Measurements from ENCODE around the gene TCHH. TPM values are rescaled to one million over a fixed set of nuclear protein-coding genes. Genes with fewer than 3 reads are reported as not detected.
A peak's percentile ranks its signal among the peaks of the same experiment; 100 is the strongest.
"Not testable (repeated sequence)": the region's sequence is repeated elsewhere in the genome, so short reads cannot be mapped to it uniquely, and the experiment has no call there.

The TCHH gene
- total RNA-seq, 1 experiment from 2014 or later = not detected

GRCh38 chr1:152107031-152107983 is 7.9 kb downstream of the TCHH start:
- DNase-seq = peak; percentile 28
- no peak overlapping the region for H3K4me3 ChIP-seq (ENCODE audit: insufficient read depth, low read depth, low read length)
- peaks cover 67% of the 10 kb centered on the region for H3K27me3 ChIP-seq (ENCODE audit: control insufficient read depth, insufficient read depth, low read length)
- H3K36me3 ChIP-seq (replicated peaks; ENCODE audit: control insufficient read depth, insufficient read depth, low read length) = no peaks in the 10 kb centered on the region

GRCh38 chr1:152104854-152105253 is 10.4 kb downstream of the TCHH start:
- Histone ChIP-seq H3K27me3 (ENCODE audit: control insufficient read depth, insufficient read depth, low read length) (peaks cover 45% of the 10 kb centered on the region), H3K4me3 (ENCODE audit: insufficient read depth, low read depth, low read length) (no peak overlapping the region), H3K36me3 (replicated peaks; ENCODE audit: control insufficient read depth, insufficient read depth, low read length) (no peaks in the 10 kb centered on the region)
- no peak for DNase-seq

GRCh38 chr1:152096931-152097330 is 18.3 kb downstream of the TCHH start:
- H3K27me3 ChIP-seq (ENCODE audit: control insufficient read depth, insufficient read depth, low read length) = no peaks in the 10 kb centered on the region; the same call in 1 of the 2 replicates
- no peak for DNase-seq
- H3K4me3 ChIP-seq (ENCODE audit: insufficient read depth, low read depth, low read length) = no peak overlapping the region
- H3K36me3 ChIP-seq (replicated peaks; ENCODE audit: control insufficient read depth, insufficient read depth, low read length) = no peaks in the 10 kb centered on the region

DNA sequence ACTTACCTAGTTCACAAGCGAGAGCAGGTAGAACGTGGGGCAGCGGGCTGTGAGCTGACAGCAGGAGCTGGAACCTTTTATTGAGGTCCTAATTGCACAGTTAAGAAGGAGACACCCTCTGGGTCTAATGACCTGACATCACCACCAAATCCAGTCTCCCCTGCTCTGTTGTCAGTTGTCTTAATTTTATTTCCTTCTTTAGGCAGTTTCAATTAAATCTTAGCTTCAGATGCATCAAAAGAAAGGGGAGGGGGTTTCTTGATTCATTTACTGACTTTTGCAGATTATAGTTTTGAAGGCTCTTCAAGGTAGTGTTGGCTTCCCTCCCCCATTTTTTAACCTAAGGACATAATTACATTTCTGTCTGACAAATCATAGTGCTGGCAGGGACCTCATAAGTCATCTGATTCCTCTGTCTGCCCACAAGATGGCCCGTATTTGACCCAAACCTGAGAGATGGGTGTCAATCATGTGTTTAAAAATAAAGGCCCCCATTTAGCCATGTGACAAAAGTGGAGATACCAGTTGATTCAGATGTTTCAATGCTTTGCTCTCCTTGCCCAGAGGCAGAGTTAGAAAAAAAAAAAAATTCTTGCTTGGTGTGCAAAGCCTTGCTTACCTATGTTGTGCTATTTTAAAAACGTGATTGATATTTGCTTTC is 26.1 kb downstream of the TCHH start, which contains the start of gene TCHHL1:
TSS of gene TCHHL1 (minus strand) at position 51 of the 661 bp plus-strand sequence. CDS start 921 bp downstream, outside the sequence.
- Histone ChIP-seq H3K27me3 (ENCODE audit: control insufficient read depth, insufficient read depth, low read length) (no peaks in the 10 kb centered on the region; the same call in 1 of the 2 replicates), H3K36me3 (replicated peaks; ENCODE audit: control insufficient read depth, insufficient read depth, low read length) (no peaks in the 10 kb centered on the region), H3K4me3 (ENCODE audit: insufficient read depth, low read depth, low read length) (no peak within 1 kb of the TSS)
- no peak for DNase-seq

DNA sequence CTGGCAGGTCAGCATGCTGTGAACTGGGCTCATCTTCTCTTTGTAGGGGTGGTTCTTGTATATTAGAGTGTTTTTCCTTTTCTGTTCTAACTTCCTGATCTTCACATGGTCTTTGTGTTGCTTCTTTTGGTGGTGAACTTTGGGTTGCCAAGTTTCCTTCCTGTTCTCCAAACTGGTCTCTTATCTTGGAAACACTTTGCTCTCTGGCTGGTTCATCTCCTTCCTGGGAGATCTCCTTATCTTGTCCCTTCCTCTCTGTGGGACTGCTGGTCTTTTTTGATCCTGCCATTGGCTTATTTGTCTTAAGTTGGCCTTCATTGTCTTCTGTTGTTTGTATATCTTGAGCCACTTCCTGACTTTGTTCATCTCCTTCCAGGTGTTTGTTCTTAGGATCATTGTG is 28.5 kb downstream of the TCHH start:
- Histone ChIP-seq H3K36me3 (replicated peaks; ENCODE audit: control insufficient read depth, insufficient read depth, low read length) (no peaks in the 10 kb centered on the region), H3K4me3 (ENCODE audit: insufficient read depth, low read depth, low read length) (no peak overlapping the region), H3K27me3 (ENCODE audit: control insufficient read depth, insufficient read depth, low read length) (no peaks in the 10 kb centered on the region; the same call in 1 of the 2 replicates)
- DNase-seq = no peak

GRCh38 chr1:152084853-152085252 is 30.4 kb downstream of the TCHH start:
- Histone ChIP-seq H3K4me3 (ENCODE audit: insufficient read depth, low read depth, low read length) (no peak overlapping the region), H3K36me3 (replicated peaks; ENCODE audit: control insufficient read depth, insufficient read depth, low read length) (no peaks in the 10 kb centered on the region), H3K27me3 (ENCODE audit: control insufficient read depth, insufficient read depth, low read length) (no peaks in the 10 kb centered on the region; the same call in 1 of the 2 replicates)
- DNase-seq = no peak

- H3K36me3 ChIP-seq (replicated peaks; ENCODE audit: control insufficient read depth, insufficient read depth, low read length); DNase-seq; H3K4me3 ChIP-seq (ENCODE audit: insufficient read depth, low read depth, low read length); H3K27me3 ChIP-seq (ENCODE audit: control insufficient read depth, insufficient read depth, low read length): not testable (repeated sequence)
These were observed 34.2 kb downstream of the TCHH start for GRCh38 chr1:152081026-152081425.

- DNase-seq; H3K27me3 ChIP-seq (ENCODE audit: control insufficient read depth, insufficient read depth, low read length); H3K4me3 ChIP-seq (ENCODE audit: insufficient read depth, low read depth, low read length); H3K36me3 ChIP-seq (replicated peaks; ENCODE audit: control insufficient read depth, insufficient read depth, low read length): not testable (repeated sequence)
These were observed 34.8 kb downstream of the TCHH start for GRCh38 chr1:152080494-152080893.

DNA sequence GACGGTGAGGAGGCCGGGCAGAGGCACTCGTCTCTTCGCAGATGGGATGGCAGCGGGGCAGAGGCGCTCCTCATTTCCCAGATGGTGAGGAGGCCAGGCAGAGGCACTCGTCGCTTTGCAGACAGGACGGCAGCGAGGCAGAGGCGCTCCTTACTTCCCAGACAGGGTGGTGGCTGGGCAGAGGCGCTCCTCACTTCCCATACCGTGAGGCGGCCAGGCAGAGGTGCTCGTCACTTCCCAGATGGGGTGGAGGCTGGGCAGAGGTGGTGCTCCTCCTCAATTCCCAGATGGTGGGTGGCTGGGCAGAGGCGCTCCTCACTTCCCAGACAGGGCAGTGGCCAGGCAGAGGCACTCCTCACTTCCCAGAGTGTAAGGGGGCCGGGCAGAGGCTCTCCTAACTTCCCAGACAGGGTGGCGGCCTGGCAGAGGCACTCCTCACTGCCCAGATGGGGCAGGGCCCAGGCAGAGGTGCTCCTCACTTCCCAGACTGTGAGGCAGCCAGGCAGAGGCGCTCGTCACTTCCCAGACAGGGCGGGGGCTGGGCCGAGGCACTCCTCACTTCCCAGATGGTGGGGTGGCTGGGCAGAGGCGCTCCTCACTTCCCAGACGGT is 36.3 kb downstream of the TCHH start:
- Histone ChIP-seq H3K36me3 (replicated peaks; ENCODE audit: control insufficient read depth, insufficient read depth, low read length) (no peaks in the 10 kb centered on the region), H3K27me3 (ENCODE audit: control insufficient read depth, insufficient read depth, low read length) (no peaks in the 10 kb centered on the region; the same call in 1 of the 2 replicates), H3K4me3 (ENCODE audit: insufficient read depth, low read depth, low read length) (no peak overlapping the region)
- no peak for DNase-seq

DNA sequence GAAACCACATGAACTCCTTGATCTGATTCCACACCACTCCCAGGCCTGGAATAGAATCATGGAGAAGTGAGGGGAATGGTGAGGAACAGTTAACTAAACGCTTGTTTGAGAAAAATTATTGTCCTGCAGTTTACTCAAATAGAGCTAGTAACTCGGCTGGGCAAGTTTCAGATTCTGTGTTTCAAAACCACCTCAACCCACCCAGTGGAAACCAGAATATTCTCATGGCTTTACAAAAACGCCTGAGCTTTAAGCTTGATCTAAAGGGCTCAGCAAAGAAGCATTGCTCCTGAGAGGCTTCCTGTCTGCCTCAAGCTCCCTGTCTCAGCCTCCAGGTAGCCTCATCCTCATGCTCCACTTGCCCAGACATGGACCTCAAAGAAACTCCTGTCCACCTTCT is 42.9 kb downstream of the TCHH start:
- no peak for DNase-seq
- no peaks in the 10 kb centered on the region; the same call in 1 of the 2 replicates for H3K27me3 ChIP-seq (ENCODE audit: control insufficient read depth, insufficient read depth, low read length)
- H3K36me3 ChIP-seq (replicated peaks; ENCODE audit: control insufficient read depth, insufficient read depth, low read length) = no peaks in the 10 kb centered on the region
- no peak overlapping the region for H3K4me3 ChIP-seq (ENCODE audit: insufficient read depth, low read depth, low read length)

GRCh38 chr1:152071123-152071522 is 44.1 kb downstream of the TCHH start:
- no peak for DNase-seq
- Histone ChIP-seq H3K4me3 (ENCODE audit: insufficient read depth, low read depth, low read length) (no peak overlapping the region), H3K27me3 (ENCODE audit: control insufficient read depth, insufficient read depth, low read length) (no peaks in the 10 kb centered on the region; the same call in 1 of the 2 replicates), H3K36me3 (replicated peaks; ENCODE audit: control insufficient read depth, insufficient read depth, low read length) (no peaks in the 10 kb centered on the region)

DNA sequence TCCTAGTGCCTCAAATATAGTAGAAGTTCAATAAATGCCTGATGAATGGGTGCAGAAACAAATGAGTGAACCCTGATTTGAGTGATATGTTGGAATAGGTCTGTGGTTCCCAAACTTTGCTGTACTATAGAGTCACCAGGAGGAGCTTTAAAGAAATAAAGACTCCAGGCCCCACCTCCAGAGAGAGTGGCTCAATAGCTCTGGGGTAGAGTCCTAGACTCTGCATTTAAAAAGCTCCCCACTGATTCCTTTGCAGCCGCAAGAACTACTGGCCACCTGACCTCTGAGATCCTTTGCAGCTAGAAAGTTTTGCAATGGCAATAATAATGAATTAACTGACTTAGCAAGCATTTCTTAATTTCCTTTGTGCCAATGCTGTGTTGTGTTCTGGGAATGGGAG is 47.3 kb downstream of the TCHH start:
- Histone ChIP-seq H3K36me3 (replicated peaks; ENCODE audit: control insufficient read depth, insufficient read depth, low read length) (no peaks in the 10 kb centered on the region), H3K27me3 (ENCODE audit: control insufficient read depth, insufficient read depth, low read length) (no peaks in the 10 kb centered on the region; the same call in 1 of the 2 replicates), H3K4me3 (ENCODE audit: insufficient read depth, low read depth, low read length) (no peak overlapping the region)
- DNase-seq = no peak

- H3K4me3 ChIP-seq (ENCODE audit: insufficient read depth, low read depth, low read length) = no peak overlapping the region
These were observed 48.1 kb downstream of the TCHH start for GRCh38 chr1:152067150-152067549.

GRCh38 chr1:152061952-152062351 is 53.3 kb downstream of the TCHH start:
- DNase-seq = no peak
- H3K4me3 ChIP-seq (ENCODE audit: insufficient read depth, low read depth, low read length) = no peak overlapping the region
- no peaks in the 10 kb centered on the region for H3K36me3 ChIP-seq (replicated peaks; ENCODE audit: control insufficient read depth, insufficient read depth, low read length)
- H3K27me3 ChIP-seq (ENCODE audit: control insufficient read depth, insufficient read depth, low read length) = no peaks in the 10 kb centered on the region; the same call in 1 of the 2 replicates

More at GRCh38 chr1:152067150-152067549, 48.1 kb downstream of the TCHH start:
- Histone ChIP-seq H3K36me3 (replicated peaks; ENCODE audit: control insufficient read depth, insufficient read depth, low read length) (no peaks in the 10 kb centered on the region), H3K27me3 (ENCODE audit: control insufficient read depth, insufficient read depth, low read length) (no peaks in the 10 kb centered on the region; the same call in 1 of the 2 replicates)
- DNase-seq = no peak
